ENCODE data around the gene SND1.

The SND1 gene

GRCh38 chr7:128136215-128136597 is 484.2 kb downstream of the SND1 start:
- peak overlapping the region; percentile 52; the same call in 1 of the 2 replicates for H3K9ac ChIP-seq (ENCODE audit: low read length)
- no peaks in the 10 kb centered on the region for H3K27me3 ChIP-seq (replicated peaks; ENCODE audit: insufficient read depth, low read length)
- no peak for DNase-seq
- H3K4me2 ChIP-seq (ENCODE audit: low read depth, low read length) = peak overlapping the region; percentile 95
- 0 out of 2 replicates have a peak, but pooled peaks cover 8% of the 10 kb centered on the region for H3K4me1 ChIP-seq (ENCODE audit: low read length)
- H3K9me3 ChIP-seq (replicated peaks; ENCODE audit: insufficient read depth, low read length) = no peaks in the 10 kb centered on the region
- peak overlapping the region; percentile 98 for H2AFZ ChIP-seq (ENCODE audit: low read length)
- H3K36me3 ChIP-seq (replicated peaks; ENCODE audit: insufficient read depth, low read length) = no peaks in the 10 kb centered on the region
- no peak overlapping the region for H3K27ac ChIP-seq (ENCODE audit: low read length)
- no peaks in the 10 kb centered on the region for H4K20me1 ChIP-seq (ENCODE audit: insufficient read depth, low read length)
- TF ChIP-seq, protein P1, sequence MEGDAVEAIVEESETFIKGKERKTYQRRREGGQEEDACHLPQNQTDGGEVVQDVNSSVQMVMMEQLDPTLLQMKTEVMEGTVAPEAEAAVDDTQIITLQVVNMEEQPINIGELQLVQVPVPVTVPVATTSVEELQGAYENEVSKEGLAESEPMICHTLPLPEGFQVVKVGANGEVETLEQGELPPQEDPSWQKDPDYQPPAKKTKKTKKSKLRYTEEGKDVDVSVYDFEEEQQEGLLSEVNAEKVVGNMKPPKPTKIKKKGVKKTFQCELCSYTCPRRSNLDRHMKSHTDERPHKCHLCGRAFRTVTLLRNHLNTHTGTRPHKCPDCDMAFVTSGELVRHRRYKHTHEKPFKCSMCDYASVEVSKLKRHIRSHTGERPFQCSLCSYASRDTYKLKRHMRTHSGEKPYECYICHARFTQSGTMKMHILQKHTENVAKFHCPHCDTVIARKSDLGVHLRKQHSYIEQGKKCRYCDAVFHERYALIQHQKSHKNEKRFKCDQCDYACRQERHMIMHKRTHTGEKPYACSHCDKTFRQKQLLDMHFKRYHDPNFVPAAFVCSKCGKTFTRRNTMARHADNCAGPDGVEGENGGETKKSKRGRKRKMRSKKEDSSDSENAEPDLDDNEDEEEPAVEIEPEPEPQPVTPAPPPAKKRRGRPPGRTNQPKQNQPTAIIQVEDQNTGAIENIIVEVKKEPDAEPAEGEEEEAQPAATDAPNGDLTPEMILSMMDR (IDR thresholded peaks at IDR 0.05; ENCODE audit: low read length) = no peak
- TF ChIP-seq EZH2 (optimal IDR thresholded peaks at IDR 0.05; ENCODE audit: low read depth, low read length) (no peak), EZH2phosphoT487 (IDR thresholded peaks at IDR 0.05; ENCODE audit: low read length) (no peak)
- no peaks in the 10 kb centered on the region for H3K9me2 ChIP-seq (replicated peaks; ENCODE audit: insufficient read depth, low read length)
- no peaks in the 10 kb centered on the region for H3K79me2 ChIP-seq (ENCODE audit: low read length)
- peak overlapping the region; percentile 79 for H3K4me3 ChIP-seq (ENCODE audit: low read length)
- H3F3A ChIP-seq (ENCODE audit: insufficient read depth, low read length) = no peaks in the 10 kb centered on the region

- H2AFZ ChIP-seq (ENCODE audit: low read length) = no peak overlapping the region
- H4K20me1 ChIP-seq (ENCODE audit: insufficient read depth, low read length) = no peaks in the 10 kb centered on the region
- no peak for DNase-seq
- no peak overlapping the region for H3K4me2 ChIP-seq (ENCODE audit: low read depth, low read length)
- no peaks in the 10 kb centered on the region for H3K9me2 ChIP-seq (replicated peaks; ENCODE audit: insufficient read depth, low read length)
- H3F3A ChIP-seq (ENCODE audit: insufficient read depth, low read length) = no peaks in the 10 kb centered on the region
- TF ChIP-seq, protein P1 (IDR thresholded peaks at IDR 0.05; ENCODE audit: low read length) = no peak
- TF ChIP-seq EZH2 (optimal IDR thresholded peaks at IDR 0.05; ENCODE audit: low read depth, low read length) = no peak
- TF ChIP-seq EZH2phosphoT487 (IDR thresholded peaks at IDR 0.05; ENCODE audit: low read length) = no peak
- no peak overlapping the region for H3K9ac ChIP-seq (ENCODE audit: low read length)
- H3K27me3 ChIP-seq (replicated peaks; ENCODE audit: insufficient read depth, low read length) = no peaks in the 10 kb centered on the region
- H3K9me3 ChIP-seq (replicated peaks; ENCODE audit: insufficient read depth, low read length) = no peaks in the 10 kb centered on the region
- 0 out of 2 replicates have a peak, but pooled peaks cover 8% of the 10 kb centered on the region for H3K4me1 ChIP-seq (ENCODE audit: low read length)
- no peaks in the 10 kb centered on the region for H3K36me3 ChIP-seq (replicated peaks; ENCODE audit: insufficient read depth, low read length)
- no peak overlapping the region for H3K4me3 ChIP-seq (ENCODE audit: low read length)
- H3K79me2 ChIP-seq (ENCODE audit: low read length) = no peaks in the 10 kb centered on the region
- H3K27ac ChIP-seq (ENCODE audit: low read length) = no peak overlapping the region
These were observed 485.2 kb downstream of the SND1 start for GRCh38 chr7:128137181-128137580.

- no peak overlapping the region for H3K9ac ChIP-seq (ENCODE audit: low read length)
- H4K20me1 ChIP-seq (ENCODE audit: insufficient read depth, low read length) = no peaks in the 10 kb centered on the region
- no peak overlapping the region for H3K4me2 ChIP-seq (ENCODE audit: low read depth, low read length)
- H3K9me3 ChIP-seq (replicated peaks; ENCODE audit: insufficient read depth, low read length) = no peaks in the 10 kb centered on the region
- DNase-seq = no peak
- H3F3A ChIP-seq (ENCODE audit: insufficient read depth, low read length) = no peaks in the 10 kb centered on the region
- no peaks in the 10 kb centered on the region for H3K36me3 ChIP-seq (replicated peaks; ENCODE audit: insufficient read depth, low read length)
- TF ChIP-seq EZH2phosphoT487 (IDR thresholded peaks at IDR 0.05; ENCODE audit: low read length) (no peak), EZH2 (optimal IDR thresholded peaks at IDR 0.05; ENCODE audit: low read depth, low read length) (no peak)
- TF ChIP-seq, protein P1 (IDR thresholded peaks at IDR 0.05; ENCODE audit: low read length) = no peak
- 0 out of 2 replicates have a peak, but pooled peaks cover 8% of the 10 kb centered on the region for H3K4me1 ChIP-seq (ENCODE audit: low read length)
- H3K9me2 ChIP-seq (replicated peaks; ENCODE audit: insufficient read depth, low read length) = no peaks in the 10 kb centered on the region
- H3K27me3 ChIP-seq (replicated peaks; ENCODE audit: insufficient read depth, low read length) = no peaks in the 10 kb centered on the region
- no peak overlapping the region for H2AFZ ChIP-seq (ENCODE audit: low read length)
- no peak overlapping the region for H3K4me3 ChIP-seq (ENCODE audit: low read length)
- H3K79me2 ChIP-seq (ENCODE audit: low read length) = no peaks in the 10 kb centered on the region
- no peak overlapping the region for H3K27ac ChIP-seq (ENCODE audit: low read length)
These were observed 487.4 kb downstream of the SND1 start for GRCh38 chr7:128139406-128139805.

Measured in MM.1S (cell line).